Stimulated activated CD8-positive, alpha-beta memory T cell treated with anti-CD3 and anti-CD28 coated beads, Interleukin-7, amount 100 ng/mL, for 1 hour (primary cell): ENCODE measurements around the gene RGS9.

ENCODE experiments used
- DNase-seq, 2 donors: peaks; one replicate each; pipeline ENCODE4 v3.0.0-alpha.2; 2020; ENCODE audit warnings: low read depth in 2 of 2

RGS9 gene

GRCh38 chr17:65219124-65219523, 82.0 kb downstream of the RGS9 start:
- DNase-seq, result no peak

GRCh38 chr17:65219707-65220106, 82.5 kb downstream of the RGS9 start:
- no peak for DNase-seq

- DNase-seq, result no peak
Measured at GRCh38 chr17:65220732-65221131, 83.6 kb downstream of the RGS9 start.

- no peak for DNase-seq
Measured at GRCh38 chr17:65222214-65222738, 85.1 kb downstream of the RGS9 start.

GRCh38 chr17:65225061-65225460, 87.9 kb downstream of the RGS9 start:
- DNase-seq, result no peak

- no peak for DNase-seq
Measured at GRCh38 chr17:65226227-65226626, 89.1 kb downstream of the RGS9 start.

- DNase-seq, result no peak
Measured at GRCh38 chr17:65227637-65228036, 90.5 kb downstream of the RGS9 start.

GRCh38 chr17:65228287-65228686, 91.1 kb downstream of the RGS9 start:
- DNase-seq, result no peak

GRCh38 chr17:65228734-65229620, 91.8 kb downstream of the RGS9 start:
- no peak for DNase-seq

GRCh38 chr17:65229621-65229995, 92.4 kb downstream of the RGS9 start:
- DNase-seq, result no peak

- DNase-seq, result no peak
Measured at GRCh38 chr17:65230040-65230439, 92.9 kb downstream of the RGS9 start.

- DNase-seq, result no peak
Measured at GRCh38 chr17:65231086-65231485, 93.9 kb downstream of the RGS9 start.

GRCh38 chr17:65231662-65232335, 94.6 kb downstream of the RGS9 start:
- no peak for DNase-seq

GRCh38 chr17:65235284-65235683, 98.1 kb downstream of the RGS9 start:
- DNase-seq, result no peak

- no peak for DNase-seq
Measured at GRCh38 chr17:65236321-65236720, 99.2 kb downstream of the RGS9 start.

- DNase-seq, result no peak
Measured at GRCh38 chr17:65243838-65244625, 106.9 kb downstream of the RGS9 start.

GRCh38 chr17:65246252-65246651, 109.1 kb downstream of the RGS9 start:
- no peak for DNase-seq

- no peak for DNase-seq
Measured at GRCh38 chr17:65249774-65250173, 112.6 kb downstream of the RGS9 start.

- DNase-seq, result no peak
Measured at GRCh38 chr17:65254166-65254565, 117.0 kb downstream of the RGS9 start.

GRCh38 chr17:65259281-65259680, 122.1 kb downstream of the RGS9 start:
- no peak for DNase-seq

GRCh38 chr17:65259696-65260485, 122.7 kb downstream of the RGS9 start:
- no peak for DNase-seq
